ENCODE measurements around the gene SAFB2. TPM values are rescaled to one million over a fixed set of nuclear protein-coding genes. Genes with fewer than 3 reads are reported as not detected.

The SAFB2 gene
- total RNA-seq, 2 donors from 2014 or later = 55.1 to 80.6 TPM

- H3K27ac ChIP-seq = no peak overlapping the region
- TF ChIP-seq CTCF (IDR thresholded peaks at IDR 0.05) = no peak
- H3K27me3 ChIP-seq (replicated peaks; ENCODE audit: insufficient read depth) = peaks cover 6% of the 10 kb centered on the region
- H3K36me3 ChIP-seq = no peaks in the 10 kb centered on the region
- ATAC-seq (ENCODE audit: insufficient number of reproducible peaks, low FRiP score, low read depth) (no peak), DNase-seq (ENCODE audit: low spot score) (no peak)
- no peaks in the 10 kb centered on the region for H3K4me1 ChIP-seq (ENCODE audit: control insufficient read depth in 1 of 2, low read depth in 2 of 2)
- H3K9me3 ChIP-seq = peaks cover 8% of the 10 kb centered on the region
- H3K4me3 ChIP-seq = no peak overlapping the region
These were observed 58.5 kb downstream of the SAFB2 start for GRCh38 chr19:5563935-5564612.

GRCh38 chr19:5563008-5563431 lies 59.6 kb downstream of the SAFB2 start:
- Histone ChIP-seq H3K4me1 (ENCODE audit: control insufficient read depth in 1 of 2, low read depth in 2 of 2) (no peaks in the 10 kb centered on the region), H3K4me3 (no peak overlapping the region), H3K27ac (no peak overlapping the region), H3K9me3 (peaks cover 8% of the 10 kb centered on the region), H3K27me3 (replicated peaks; ENCODE audit: insufficient read depth) (peaks cover 6% of the 10 kb centered on the region), H3K36me3 (no peaks in the 10 kb centered on the region)
- ATAC-seq (ENCODE audit: insufficient number of reproducible peaks, low FRiP score, low read depth) (no peak), DNase-seq (ENCODE audit: low spot score) (no peak)
- TF ChIP-seq CTCF (IDR thresholded peaks at IDR 0.05) = no peak

GRCh38 chr19:5562280-5562679 lies 60.3 kb downstream of the SAFB2 start:
- DNase-seq (ENCODE audit: low spot score) (no peak), ATAC-seq (ENCODE audit: insufficient number of reproducible peaks, low FRiP score, low read depth) (no peak)
- Histone ChIP-seq H3K9me3 (peaks cover 8% of the 10 kb centered on the region), H3K36me3 (no peaks in the 10 kb centered on the region), H3K27me3 (replicated peaks; ENCODE audit: insufficient read depth) (peaks cover 6% of the 10 kb centered on the region), H3K4me3 (no peak overlapping the region), H3K4me1 (ENCODE audit: control insufficient read depth in 1 of 2, low read depth in 2 of 2) (no peaks in the 10 kb centered on the region), H3K27ac (no peak overlapping the region)
- TF ChIP-seq CTCF (IDR thresholded peaks at IDR 0.05) = no peak

- Histone ChIP-seq H3K9me3 (peaks cover 8% of the 10 kb centered on the region), H3K4me1 (ENCODE audit: control insufficient read depth in 1 of 2, low read depth in 2 of 2) (no peaks in the 10 kb centered on the region), H3K4me3 (no peak overlapping the region), H3K27me3 (replicated peaks; ENCODE audit: insufficient read depth) (peaks cover 1% of the 10 kb centered on the region), H3K36me3 (no peaks in the 10 kb centered on the region), H3K27ac (no peak overlapping the region)
- TF ChIP-seq CTCF (IDR thresholded peaks at IDR 0.05) = no peak
- no peak for DNase-seq (ENCODE audit: low spot score)
- no peak for ATAC-seq (ENCODE audit: insufficient number of reproducible peaks, low FRiP score, low read depth)
These were observed 61.0 kb downstream of the SAFB2 start for GRCh38 chr19:5561559-5561958.

GRCh38 chr19:5560156-5560555 lies 62.4 kb downstream of the SAFB2 start:
- Histone ChIP-seq H3K27ac (no peak overlapping the region), H3K27me3 (replicated peaks; ENCODE audit: insufficient read depth) (no peaks in the 10 kb centered on the region), H3K4me1 (ENCODE audit: control insufficient read depth in 1 of 2, low read depth in 2 of 2) (no peaks in the 10 kb centered on the region), H3K36me3 (no peaks in the 10 kb centered on the region), H3K4me3 (no peak overlapping the region), H3K9me3 (peaks cover 8% of the 10 kb centered on the region)
- TF ChIP-seq CTCF (IDR thresholded peaks at IDR 0.05) = no peak
- ATAC-seq (ENCODE audit: insufficient number of reproducible peaks, low FRiP score, low read depth) (no peak), DNase-seq (ENCODE audit: low spot score) (no peak)
